Activated T-helper 1 cell treated with anti-CD3 and anti-CD28 coated beads, Interleukin-2, amount 50 U/mL, for 16 hours (primary cell): ENCODE measurements around the gene MYORG.

Experiments
- DNase-seq, 2 donors: peaks; one replicate each; pipeline ENCODE4 v3.0.0-alpha.2; 2020; ENCODE audit warnings: low read depth in 1 of 2, low spot score in 1 of 2

The MYORG gene

DNA sequence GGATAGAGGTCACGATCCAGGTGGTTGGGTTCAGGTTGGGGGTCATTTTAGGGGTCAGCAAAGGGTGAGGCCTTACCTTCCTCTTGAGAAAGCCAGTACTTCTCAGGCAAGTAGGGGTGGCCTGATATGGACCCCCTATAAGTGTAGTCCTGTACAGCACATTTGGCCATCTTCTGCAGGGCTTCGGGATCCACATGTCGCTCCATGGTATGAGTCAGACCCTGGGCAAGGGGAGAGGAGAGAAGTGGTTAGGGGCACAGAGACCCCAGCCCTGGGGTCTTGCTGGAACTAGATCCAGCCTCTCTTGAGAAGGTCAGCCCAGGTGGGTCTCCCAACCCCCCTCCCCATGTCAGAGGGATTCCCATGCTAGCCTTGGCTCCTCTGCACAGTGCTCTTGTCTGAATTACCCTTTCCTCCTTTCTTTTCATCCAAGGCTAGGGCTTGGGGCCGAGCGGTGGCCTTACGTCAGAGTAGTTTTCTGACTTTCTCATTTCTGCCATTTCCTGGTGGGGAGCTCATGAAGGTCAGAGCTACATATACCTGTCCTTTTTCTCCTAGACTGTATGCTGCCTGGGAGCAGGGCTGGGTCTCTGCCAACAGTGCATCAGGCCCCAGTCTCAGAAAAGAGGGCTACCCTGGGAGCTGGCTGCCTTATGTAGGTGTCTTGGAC is 9.0 kb upstream of the MYORG start:
- DNase-seq: no peak

DNA sequence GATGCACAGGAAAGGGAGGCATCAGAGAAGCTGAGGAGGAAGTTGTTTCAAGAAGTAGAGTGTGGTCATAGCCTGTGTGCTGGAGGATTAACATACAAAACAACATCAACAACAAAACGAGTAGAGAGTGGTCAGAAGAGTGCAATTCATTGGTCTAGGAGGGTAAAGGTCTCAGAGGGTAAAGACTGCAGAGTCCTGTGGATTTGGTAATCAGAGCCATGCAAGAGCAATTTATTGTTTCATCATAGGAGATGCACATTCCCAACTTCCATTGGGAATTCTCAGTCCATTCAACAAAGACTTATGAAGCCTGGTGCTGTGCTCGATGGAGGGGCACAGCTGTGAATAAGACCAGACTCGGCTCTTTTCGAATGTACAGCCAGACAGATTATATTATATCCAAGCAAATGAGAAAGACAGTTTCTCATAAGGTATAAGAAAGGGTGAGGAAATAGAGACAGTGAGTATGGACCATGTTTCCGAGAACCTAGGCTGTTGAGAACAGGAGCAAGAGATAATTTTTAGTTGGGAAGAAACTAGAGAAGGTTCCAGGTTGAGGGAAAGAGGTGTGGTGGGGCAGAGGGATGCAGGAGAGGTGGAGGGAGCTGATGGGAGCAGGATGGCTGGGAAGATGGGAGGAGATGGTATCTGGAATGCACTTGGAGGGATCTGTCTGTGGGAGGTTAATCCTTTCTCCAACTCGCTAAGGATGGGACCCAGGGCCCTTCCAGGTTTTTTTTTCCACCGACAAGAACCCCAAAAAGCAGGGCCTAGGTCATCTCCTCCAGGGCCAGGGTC is 7.9 kb upstream of the MYORG start:
- no peak for DNase-seq

DNA sequence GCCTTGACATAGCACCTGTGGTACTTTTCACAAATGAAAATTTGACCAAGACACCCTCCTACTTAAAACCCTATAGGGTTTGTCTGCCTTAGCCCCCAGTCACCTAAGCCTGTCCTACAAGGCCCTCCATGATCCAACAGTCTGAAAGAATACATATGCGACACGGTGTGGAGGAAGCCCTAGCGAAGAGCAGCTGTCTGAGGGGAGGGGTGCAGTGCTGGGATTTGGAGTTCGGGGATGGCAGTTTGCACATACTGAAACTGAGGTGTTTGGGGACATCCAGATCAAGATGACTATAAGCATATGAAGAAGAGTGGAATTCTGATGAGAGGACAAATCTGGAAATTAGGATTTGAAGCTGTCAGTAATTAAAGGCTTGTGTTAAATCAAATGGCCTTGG is 7.2 kb upstream of the MYORG start:
- DNase-seq: no peak

DNA sequence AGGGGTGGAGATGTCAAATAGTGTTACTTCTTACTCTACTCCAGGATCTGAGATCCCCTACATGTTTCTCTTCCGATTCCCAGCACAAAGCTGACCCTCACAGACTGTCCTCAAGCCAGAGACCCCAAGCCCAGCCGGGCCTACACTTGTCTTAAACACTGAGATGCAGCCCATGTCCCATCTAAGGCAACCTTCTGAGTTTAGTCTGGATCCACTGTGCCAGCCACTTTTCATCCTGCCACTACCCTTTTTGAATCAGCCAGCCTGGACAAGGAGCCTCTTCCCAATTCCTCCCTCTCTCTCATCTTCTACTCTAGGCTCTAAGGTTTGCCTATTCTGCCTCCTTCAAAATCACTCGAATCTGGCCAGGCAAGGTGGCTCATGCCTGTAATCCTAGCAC is 6.2 kb upstream of the MYORG start:
- DNase-seq: no peak

DNA sequence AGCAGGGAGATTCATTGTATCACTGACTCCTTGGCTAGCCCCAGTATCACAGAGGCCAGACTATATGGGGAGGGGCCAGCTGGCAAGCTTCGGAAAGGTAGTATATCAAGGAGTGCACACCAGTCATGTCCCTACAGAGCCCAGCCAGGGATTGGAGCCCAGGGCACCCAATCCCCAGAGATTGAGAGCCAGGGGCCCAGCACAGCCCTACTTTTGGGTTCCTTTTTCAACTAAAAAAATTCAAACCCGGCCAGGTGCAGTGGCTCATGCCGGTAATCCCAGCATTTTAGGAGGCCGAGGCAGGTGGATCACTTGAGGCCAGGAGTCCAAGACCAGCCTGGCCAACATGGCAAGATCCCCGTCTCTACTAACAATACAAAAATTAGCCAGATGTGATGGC is 5.4 kb upstream of the MYORG start:
- no peak for DNase-seq

DNA sequence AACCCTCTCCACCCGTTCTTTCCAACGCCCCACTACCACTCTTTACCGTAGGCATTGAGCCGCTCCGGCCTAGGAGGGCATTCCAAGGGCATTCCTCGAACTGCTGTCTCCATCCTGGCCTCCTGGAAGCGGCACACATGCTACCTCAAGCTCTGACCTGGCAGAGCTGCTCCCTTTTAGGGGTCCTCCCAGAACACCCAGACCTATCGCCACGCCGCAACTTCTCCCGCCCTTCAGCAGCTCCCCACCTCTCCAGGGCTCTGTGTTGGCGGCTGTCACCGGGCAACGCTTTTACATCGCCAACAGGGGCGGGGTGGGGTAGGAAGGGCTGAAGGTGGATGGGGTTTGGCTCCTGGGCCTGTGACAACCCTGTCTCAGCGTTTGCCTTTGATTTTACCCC is 4.6 kb upstream of the MYORG start:
- DNase-seq: no peak

DNA sequence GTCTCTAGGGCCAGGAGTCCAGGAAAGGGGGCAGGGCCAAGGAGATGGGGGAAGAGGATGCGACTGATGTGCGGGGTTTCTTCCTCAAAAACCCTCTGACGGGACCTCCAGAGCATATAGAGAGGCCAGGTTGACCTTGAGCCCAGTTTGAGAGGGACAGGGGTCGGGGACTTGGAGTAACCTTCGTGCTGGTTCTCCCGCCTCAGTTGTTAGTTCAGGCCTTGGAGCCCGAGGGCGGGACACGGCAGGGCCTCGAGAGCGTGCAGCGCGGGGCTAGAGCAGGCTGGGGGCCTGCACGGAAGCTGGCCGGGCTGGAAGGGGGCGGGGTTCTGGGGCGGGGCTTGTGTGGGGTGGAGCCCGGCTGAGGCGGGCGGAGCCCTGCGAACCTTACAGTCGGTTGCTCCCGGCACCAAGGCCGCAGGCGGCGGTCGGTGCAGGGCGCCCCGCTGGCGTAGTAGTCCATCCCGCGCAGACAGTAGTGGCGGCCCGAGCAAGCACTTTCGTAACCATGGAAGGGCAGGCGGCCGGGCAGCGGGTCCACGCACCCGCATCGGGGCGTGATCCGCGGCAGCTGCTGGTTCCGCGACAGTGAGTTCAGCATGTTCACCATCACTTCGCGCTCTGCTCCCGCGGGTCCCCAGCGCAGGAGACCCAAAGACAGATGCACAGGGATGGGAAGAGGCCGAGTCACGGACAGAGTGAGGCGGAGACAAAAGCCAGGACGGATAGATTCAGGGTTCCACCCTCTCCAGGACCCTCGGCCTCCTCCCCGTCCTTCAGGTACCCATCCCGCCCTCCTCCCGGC is 4.0 kb upstream of the MYORG start:
- DNase-seq: peak; percentile 62 to 64

DNA sequence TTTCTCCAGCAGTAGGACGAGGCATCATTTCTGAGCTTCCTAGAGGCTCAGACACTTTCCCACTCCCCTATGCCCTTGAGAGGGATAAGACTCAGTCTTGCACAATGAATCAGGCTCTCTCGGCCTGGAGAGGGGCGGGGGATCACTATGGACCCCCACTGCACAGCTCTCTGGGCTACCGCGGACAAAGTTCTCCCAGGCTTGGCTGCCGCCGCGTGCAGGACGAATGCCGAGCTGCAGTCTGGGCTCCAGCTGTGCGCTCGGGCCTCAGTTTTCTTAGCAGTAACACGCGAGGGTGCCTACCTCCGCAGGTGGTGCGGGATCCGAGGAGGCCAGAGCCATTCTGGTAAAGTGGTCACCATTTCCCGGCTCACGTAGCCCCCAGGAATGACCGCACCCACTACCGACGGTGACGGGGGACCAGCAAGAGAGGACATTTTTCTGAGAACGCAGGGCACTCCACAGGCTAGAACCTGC is 3.4 kb upstream of the MYORG start:
- no peak for DNase-seq

DNA sequence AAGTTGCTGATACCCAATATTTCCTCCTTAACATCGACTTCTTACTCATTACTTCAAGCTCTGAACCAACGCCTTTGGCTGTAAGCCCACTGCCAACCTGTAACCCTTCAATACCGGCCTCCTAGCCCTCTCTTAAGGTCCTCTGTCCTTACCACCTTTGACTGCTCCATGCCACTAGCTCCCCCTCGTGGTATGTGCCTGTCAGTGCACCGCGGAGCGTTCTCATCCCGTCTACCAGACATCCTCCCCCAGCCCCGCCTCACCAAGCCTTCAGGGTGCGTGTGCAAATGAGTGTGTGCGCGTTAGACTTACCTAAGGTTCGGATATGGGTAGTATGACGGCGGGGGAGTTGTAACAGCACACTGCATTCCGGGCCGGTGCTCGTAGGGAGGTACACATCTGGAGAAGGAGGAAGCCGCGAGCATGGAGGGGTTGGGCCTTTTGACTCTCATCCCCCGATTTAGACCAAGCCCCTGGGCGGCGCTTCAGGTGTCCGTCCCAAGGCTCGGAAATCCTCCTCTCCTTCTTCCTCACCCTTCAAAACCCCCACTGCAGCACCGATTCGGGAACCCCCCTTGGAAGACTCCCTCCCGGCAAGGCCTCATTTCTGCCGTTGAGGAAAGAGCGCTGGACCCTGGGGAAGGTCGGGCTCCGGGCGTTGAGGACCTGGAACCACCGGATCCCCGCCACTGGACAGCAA is 2.8 kb upstream of the MYORG start:
- peak; percentile 77 to 83 for DNase-seq

DNA sequence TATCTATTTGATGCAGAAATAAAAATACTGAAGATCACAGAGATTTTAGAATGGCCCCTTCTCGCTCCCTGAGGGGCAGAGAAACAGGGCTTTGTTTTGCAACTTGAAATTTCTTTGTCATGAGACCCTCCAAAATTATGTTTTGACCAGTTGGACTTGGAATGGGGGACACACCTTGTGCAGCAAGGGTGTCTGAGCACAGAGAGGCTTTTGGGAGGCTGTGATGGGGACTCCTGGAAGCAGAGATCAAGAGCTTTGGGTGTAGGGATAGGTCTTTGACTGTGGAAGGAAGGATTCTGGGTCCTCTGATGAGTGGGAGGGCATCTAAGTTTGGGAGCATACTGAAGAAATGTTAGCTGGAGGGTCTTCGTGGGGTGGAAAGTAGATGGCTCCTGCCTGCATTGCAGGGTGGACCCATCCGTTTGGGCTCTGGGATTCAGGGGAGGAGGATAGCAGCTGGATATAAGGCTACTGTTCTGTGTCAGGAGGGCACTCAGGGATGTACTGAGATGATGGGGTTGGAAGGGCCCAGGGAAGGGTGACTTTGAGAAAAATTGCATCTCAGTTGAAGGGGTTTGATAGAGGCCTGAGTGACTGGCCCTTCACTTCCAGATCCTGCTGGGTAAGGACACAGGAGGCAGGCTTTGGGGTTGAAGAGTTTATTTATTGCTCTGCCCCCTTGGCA is 1.8 kb upstream of the MYORG start:
- DNase-seq: no peak

DNA sequence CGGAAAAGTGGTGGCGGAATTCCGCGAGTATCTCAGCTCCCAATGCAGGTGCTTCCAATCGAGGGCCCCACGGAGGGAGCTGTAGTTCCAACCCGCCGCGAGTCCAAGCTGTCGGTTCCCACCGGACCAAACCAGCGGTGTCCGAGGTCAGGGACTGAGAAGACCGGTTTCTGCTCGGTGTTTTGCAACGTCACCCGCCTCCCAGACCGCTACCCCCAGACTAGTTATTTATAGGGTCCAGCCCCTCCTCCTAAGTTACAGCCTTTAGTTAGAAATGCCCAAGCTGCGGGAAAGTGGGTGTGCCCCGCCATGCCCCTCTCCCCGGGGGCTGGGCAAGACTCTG is 677 bp upstream of the MYORG start:
- no peak for DNase-seq

DNA sequence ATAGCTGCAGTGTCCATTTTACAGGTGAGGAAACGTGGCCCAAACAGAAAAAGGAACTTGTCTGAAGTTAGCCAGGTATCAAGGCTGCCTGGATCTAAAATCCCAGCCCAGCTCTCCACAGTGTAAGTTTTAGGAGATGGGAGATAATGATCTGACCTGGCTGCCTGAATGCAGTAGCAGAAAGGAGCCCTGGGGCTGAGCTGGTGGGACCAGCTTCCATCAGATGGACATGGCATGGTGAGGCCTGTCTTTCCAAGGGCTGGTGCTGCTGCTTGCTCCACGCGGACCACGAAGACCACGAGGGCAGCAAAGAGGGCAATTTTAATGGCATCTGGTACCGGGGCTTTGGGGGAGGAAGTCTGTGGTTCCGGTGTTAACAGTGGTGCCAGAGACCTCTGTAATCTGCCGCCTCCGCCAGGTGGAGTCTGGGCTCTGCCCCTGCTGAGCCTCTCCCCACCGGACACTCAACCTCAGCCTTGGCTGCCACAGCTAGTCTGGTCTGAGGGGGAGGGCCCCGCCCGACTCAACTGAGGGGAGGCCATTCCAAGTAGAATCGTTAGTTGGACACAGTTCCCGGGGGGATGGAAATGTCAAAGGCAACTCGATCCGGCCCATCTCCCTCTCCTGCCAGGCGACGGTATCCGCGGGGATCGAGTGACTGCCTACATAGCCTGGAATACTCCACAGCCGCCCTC is 650 bp downstream of the MYORG start:
- DNase-seq: peak in 1 of 2 donors; percentile 30

DNA sequence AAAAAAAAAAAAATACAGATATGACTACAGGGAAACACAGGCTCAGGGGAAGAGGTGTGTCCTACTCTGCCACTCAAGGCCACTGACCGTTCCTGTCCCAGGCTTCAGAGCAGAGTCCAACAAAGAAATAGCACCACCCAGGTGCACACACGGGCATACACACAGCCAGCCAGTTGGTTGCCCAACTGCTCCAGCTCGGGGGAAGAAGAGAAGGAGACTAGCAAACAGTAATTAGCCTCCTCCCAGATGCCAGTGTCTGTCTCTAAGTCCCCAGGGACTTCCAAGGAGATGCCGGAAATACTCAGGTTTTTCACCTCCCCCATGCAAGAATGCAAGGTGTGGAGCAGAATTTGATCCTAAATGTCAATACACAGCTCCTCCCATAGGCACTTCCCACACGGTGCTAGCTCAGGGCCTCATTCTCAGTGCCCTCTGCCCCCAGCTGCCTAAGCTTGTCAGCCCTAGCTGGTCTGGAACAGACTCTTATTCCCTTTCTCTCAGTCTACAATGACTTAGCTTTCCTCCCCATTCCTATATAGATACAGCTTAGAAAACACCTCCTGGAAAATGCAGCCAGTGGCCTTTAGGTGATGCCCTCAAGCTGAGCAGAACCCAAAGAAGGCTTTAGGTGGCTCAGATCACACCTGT is 1.7 kb downstream of the MYORG start:
- DNase-seq: no peak

DNA sequence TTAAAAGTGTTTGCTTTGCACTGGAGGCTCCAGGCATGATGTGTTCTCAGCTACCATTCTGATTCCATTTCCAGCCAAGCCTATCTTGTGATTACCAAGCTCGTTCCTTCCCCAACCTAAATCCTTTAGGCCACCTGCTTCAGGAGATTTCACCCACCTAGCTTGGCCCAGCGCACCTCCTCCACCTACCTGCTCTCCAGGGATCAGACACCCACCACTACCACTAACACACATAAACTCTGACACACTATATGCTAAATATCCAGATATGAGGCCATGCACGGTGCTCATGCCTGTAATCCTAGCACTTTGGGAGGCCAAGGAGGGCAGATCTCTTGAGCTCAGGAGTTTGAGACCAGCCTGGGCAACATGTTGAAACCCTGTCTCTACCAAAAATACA is 2.4 kb downstream of the MYORG start:
- no peak for DNase-seq

DNA sequence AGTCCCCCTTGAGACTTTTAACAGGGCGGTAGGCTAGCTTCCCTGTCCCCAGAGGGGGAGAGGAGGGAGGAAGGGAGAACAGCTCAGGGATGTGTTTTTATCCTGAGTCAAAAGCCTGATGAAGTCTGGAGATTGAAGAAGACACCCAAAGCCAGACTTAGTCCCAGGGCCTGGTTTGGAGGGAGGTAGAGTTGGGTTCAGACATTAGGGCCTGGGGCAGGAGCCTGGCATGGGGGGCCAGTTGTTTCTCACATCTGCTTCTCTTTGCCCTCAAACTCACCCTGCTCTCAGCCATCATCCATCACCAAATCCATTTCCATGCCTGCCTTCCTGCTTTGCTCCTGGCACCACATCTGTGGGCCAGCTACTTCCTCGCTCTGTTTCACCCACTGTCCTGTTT is 2.9 kb downstream of the MYORG start:
- no peak for DNase-seq

DNA sequence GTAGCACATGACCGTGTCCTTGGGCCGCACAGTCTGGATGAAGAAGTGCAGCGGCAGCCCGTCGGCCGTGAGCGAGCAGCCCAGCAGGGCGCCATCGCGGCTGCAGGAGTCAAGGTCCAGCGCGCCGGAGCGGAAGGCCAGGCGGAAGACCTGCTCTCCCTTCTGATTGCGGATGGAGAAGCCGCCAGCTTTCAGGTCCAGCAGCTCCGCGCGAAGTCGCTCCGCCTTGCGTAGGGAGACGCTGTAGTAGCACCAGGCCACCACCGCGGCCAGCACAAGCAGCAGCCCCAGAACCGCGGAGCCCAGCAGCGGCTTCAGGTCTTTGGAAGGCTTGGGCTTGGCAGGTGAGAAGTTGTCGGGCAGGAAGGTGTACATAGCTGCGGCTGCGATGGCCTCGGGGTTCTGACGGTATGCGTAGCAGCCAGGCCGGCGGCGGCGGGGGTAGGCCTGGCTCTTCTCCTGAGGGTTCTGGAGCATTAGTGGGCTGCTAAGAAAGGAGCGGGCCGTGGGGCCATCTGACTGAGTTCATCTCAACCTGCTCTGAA is 4.2 kb downstream of the MYORG start:
- DNase-seq: no peak

DNA sequence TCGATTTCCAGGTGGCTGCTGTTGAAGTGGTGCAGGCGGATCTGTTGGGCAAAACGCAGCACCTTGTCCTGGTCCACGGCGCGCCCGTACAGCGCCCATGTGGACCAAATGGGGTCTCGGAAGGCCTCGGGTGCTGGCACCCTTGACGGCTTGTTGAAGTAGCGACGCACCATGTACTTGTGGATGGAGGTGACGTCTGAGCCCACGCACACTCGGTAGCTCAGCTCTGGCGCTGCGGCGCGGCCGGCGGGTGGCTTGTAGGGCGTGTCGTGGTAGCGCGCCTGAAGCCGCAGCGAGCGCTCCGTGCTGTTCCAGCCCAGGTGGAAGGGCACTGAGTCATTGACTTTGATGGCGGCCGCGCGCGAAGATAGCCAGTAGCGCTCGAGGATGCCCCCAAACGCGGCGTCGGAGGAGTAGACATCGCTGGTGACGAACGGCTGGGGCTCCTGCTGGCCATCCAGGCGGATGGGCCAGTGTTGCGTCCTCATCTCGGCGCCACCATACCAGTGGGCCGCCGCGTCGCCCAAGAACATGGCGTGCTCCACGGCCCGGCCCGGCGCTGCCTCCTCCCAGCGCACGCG is 4.7 kb downstream of the MYORG start:
- DNase-seq: no peak

DNA sequence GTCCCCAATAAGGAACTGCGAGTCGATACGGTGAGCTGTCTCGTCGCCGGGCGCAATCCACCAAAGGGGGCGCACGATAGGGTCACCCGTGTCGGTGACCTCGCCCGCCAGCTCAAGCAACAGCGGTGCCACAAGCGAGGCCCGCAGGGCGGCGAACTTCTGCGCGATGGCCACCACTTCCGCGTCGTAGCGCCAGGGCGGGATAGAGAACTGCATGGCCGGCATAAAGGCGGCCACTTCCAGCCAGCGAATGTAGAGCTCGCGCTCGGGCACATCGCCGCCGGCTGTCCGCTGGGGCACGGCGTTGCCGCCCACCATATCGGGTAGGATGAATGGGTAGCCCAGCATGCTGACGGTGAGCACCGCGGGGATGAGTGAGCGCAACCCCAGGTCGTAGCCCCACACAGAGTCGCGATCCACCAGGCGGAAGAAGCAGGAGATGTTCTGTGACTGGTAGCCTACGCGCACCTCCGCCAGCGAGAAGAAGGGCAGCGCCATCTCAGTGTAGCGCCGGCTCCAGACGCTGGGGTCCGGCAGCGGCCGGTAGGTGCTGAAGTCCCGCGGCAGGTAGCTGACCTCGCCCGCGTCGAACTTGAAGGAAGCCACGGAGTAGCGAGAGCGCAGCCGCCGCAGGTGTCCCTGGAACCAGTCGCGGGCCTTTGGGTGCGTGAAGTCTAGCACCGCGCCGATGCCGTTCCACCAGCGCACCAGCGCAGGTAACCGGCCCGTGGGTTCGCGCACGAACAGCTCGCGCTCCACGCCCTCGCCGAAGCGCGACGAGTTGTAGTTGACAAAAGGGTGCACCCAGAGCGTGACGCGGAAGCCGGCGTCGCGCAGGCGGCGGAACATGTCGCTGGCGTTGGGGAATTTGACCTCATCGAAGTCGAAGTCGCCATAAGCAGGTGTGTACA is 5.5 kb downstream of the MYORG start:
- no peak for DNase-seq
